Stimulated activated CD8-positive, alpha-beta memory T cell treated with anti-CD3 and anti-CD28 coated beads, Interleukin-4, amount 100 ng/mL, for 4 hours (primary cell): ENCODE results near the gene KLHL2.
"Not testable (repeated sequence)": the region's sequence is repeated elsewhere in the genome, so short reads cannot be mapped to it uniquely, and the experiment has no call there.

Experiments used
- DNase-seq, 2 donors: peaks; one replicate each; pipeline ENCODE4 v3.0.0-alpha.2; 2020; ENCODE audit warnings: low read depth in 2 of 2, low spot score in 1 of 2

The KLHL2 gene

DNA sequence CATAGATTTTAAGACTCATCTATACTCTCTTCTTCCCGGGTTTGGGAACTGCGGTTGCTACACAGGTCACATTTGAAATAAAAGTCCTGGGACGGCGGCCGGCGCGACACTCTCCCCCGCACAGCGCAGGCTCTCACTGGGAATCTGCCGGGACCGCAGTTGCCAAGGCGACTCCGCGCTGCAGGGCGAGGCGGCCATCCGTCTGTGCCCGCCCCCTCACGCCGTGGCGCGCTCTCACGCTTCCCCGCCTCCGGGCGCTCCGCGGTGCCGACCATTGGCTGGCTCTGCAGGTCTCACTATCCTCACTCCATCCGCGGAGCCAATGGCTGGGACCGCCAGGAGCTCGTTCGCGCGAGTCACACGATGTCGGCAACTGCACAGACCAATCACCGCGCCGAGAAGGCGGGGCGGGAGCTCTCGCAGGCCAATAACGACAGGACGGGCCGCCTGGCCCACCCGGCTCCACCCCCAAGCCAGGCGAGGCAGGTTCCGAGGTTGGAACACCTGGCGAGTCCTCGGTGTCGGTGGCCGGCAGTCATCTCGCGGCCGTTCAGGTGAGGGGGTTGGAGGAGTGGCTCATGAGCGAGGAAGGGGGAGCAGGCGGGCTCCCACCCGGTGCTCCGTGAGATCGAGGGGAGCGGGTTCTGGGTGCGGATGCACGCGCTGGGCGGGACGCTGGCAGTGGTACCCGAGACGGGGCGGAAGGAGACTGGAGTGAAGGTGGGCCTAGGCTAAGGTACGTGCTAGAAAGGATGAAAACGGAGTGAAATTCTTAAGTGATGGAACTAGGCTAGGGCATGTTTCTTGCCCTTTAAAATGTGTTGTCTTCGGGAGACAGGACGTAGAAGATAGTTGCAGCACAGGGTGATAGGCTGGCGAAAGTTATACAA is 120.1 kb downstream of the KLHL2 start, which contains the start of gene MSMO1:
Gene MSMO1 (plus strand): TSS at position 459 of the 890 bp plus-strand sequence. CDS start 5,702 bp downstream, outside the sequence.
- DNase-seq: peak; percentile 95 to 98

DNA sequence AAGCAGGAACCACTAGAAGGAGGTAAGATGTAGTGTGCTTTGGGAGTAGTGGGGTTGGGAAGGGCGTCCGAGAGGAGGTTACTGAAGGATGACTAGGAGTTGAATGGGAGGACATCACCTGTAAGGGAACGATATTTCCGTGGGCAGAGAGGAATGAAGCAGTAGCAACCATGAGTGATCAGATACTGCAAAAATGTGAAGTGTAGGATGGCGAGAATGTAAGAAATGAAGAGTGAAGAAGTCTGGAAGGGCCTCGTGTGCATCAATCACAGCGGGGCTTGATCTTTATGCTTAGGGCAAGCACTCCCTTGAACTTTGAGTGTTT is 120.7 kb downstream of the KLHL2 start:
- DNase-seq: no peak

DNA sequence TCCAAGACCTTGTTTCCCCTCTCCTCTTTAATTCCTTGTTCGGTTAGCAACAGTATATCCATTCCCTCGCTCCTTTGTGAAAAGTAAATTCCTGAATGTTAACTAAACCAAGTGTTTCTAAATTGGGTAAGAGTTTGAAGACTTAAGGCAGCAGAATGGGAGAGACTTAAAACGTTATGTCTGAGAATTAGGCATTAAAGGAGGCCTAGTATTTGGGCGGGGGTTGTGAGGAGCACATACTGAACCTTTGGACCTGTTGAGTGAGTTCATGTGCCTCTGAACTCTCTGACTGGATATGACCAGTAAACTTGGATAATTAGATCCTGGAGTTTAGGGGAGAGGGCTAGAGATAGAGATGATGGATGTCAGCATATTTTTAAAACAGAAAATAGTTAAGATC is 121.3 kb downstream of the KLHL2 start:
- no peak for DNase-seq

DNA sequence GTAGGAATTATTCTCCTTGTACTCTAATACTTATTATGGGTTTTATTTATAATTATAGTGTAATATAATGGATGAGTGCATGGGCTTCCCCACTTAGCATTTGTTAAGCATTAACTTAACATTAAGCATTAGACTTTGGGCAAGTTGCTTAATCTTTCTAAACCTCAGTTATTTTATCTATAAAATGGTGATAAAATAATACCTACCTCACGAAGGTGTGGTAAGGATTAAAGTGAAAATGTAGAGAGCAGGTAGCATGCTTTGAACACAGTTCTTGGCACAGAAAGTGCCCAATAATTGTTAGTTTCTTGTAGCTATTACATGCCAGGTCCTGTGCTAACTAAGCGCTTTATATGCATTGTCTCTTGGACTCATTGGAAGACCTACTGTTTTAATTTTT is 122.7 kb downstream of the KLHL2 start:
- no peak for DNase-seq

DNA sequence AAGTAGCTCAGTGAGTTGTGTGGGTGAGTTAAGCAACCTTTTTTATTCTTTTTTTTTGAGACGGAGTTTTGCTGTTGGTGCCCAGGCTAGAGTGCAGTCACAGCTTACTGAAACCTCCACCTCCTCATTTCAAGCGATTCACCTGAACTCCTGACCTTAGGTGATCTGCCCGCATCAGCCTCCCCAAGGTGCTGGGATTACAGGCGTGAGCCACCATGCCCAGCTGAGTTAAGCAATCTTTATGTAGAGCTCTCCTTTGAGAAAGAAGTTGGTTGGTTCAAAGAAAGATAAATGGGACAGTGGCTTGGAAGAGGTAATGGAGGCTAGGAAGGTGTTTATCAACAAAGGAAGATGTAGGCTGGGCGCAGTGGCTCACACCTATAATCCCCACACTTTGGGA is 123.3 kb downstream of the KLHL2 start:
- no peak for DNase-seq

DNA sequence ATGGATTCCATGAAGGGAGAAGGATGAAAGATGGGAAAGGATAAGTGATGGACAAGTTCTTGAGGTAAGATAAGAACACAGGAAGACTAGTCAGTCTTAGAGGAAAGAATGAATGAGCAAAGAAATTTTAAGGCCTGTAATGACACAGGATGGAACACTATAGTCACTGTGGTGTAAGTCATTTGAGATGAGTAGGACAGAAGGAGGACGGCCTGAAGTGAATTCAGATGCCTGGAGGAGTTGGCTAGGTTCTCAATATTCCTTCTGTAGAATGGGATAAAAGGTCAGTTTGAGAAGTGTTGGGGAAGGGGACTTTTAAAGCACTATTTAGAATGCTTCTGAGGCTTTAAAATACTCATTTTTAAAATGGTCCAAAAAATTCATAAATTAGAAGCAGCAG is 124.0 kb downstream of the KLHL2 start:
- no peak for DNase-seq

DNA sequence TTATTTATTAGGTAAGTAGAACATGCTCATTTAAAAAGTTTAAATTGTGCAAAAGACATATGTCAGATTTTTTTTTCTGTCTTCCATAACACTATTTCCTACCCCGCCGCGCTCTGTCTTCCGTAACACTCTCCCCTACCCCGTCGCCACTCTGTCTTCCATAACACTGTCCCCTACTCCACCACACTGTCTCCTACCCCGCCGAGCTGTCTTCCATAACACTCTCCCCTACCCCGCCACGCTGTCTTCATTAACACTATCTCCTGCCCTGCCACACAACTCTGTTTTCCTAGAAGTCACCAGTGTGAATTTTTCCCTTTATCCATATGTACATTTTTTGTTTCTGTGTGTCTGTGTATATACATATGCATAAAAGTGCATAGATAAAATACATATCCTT is 124.5 kb downstream of the KLHL2 start:
- DNase-seq: no peak

DNA sequence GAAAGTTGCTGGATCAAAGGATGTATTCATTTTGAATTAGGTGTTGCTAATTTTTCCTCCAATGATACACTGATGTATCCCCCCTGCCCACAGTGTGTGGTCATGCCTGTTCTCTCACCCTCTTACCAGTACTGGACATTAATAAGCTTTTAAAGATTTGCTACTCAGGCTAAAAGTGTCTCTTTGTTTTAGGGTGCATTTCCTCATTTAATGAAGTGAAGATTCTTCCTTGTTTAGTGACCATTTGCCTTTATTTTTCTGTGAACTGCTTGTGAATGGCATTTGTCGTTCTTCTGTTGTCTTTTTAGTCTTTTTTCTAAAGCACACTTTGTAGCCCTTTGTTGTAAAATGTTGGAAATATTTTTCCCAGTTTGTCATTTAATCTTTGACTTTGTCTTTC is 125.1 kb downstream of the KLHL2 start:
- no peak for DNase-seq

DNA sequence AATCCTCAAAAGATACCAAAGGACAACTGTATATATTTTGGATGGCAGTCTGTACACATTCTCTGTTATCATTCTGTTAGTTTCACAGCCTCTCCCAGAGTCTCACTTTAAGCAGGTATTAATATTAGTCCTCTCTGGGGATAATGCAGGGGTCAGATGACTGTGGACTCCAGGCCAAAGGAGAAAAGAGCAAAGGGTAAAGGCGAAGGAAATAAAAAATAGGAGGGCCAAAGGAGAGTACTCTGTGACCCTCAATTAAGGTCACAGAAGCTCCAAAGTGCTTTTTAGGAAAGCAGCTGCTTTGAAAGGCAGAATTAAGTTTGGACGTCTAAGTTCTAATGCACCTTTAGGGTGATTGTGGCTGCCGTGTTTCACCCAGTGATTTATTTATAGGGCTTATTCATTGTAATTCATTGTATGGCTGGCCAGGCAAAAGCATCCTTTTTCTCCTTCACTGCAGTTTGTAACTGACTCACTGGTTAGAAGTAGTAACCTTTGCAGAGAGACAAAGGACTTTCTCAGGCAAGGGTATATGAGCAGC is 127.9 kb downstream of the KLHL2 start:
- DNase-seq: no peak

DNA sequence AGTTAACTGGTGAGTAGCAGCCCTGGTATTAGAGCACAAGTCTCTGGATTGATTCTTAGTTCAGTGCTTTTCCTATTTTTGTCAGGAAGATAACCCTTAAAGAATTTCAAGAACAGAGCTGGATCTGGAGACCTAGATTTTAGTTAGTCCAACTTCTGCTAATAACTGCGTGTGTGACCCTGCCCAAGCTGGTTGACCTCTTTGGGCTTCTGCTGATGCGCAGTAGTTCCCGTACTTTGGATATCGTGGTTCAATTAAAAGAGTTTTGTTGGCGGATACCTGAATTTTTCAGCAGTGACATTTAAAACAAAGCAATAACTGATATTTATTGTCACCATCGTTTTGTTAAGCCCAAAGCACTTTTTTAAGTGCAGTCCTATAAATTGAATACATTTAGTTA is 129.4 kb downstream of the KLHL2 start:
- DNase-seq: no peak

DNA sequence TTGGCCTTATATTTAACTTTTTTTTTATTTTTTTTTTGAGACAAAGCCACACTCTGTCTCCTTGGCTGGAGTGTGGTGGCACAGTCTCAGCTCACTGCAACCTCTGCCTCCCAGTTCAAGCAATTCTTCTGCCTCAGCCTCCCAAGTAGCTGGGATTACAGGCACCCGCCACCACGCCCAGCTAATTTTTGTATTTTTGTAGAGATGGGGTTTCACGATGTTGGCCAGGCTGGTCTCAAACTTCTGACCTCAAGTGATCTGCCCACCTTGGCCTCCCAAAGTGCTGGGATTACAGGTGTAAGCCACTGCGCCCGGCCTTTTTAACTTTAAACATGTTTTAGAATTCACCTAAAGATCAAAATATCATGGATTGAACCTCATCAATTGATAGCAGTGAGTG is 135.0 kb downstream of the KLHL2 start:
- not testable (repeated sequence) for DNase-seq

DNA sequence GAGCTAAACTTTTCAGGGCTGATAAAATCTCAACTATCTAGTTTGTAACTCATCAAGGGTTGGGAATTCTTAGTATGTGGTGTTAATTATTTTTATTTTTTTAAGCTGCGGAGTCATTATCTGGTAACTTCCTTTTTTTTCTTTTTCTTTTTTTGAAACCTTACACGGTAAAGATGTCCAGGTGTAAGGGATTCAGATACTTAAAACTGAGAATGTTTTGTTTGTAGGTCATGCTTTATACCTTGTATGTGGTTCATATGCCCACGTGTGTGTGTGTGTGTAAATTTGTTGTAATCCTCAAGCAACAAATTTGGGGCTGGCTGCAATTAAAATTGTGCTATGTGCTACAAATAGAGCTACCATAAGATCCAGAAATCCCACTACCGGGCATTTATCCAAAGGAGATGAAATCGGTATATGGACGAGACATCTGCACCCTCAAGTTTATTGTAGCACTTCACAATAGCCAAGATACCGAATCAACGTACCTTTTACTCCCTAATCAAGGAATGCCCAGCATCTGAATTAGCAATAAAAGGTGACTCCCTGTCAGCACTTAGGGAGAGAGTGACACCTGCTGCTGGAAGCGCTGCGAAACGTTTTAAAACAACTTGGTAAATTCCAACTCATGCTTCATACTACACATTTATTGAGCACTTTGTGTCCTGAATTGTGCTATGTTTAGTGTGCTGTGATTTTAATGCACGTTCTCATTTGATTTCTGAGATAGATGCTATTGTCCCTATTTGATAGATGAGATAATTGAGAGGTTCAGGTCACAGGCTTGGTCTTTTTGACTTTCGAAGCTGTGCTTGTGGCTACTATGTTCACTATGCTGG is 136.2 kb downstream of the KLHL2 start:
- no peak for DNase-seq

DNA sequence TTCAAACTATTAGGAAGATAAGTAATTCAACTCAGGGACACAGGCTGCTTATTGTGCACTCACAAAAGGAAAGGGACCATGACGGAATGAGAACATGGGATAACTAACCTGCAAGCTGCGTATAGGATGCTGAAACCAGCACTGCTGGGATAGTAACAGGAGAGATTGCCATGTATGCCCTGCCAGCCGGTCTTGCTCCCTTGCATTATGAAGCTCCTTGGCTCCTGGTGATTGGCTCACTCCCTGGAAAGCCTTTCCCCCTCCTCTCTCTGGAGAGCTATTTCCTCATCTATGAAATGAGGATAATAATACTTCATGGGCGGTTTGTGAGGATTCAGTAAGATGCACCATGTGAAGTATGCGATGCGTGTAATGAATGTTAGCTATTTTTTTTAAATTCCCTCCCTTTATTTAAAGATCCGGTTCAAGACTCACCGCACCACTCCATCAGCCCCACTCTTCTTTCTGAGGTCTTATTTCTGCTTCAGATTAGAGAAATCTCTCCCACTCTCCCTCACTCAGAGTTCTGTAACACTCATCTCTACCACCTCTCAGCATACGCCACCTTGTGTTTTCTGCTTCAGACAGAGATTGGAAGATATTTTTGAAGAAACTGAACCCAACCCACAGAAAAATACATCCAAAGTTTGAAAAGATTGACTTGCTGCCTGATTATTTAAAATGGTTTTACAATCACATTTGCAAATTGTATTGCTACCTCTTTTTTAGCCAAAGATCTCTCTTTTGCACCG is 138.5 kb downstream of the KLHL2 start:
- DNase-seq: no peak

DNA sequence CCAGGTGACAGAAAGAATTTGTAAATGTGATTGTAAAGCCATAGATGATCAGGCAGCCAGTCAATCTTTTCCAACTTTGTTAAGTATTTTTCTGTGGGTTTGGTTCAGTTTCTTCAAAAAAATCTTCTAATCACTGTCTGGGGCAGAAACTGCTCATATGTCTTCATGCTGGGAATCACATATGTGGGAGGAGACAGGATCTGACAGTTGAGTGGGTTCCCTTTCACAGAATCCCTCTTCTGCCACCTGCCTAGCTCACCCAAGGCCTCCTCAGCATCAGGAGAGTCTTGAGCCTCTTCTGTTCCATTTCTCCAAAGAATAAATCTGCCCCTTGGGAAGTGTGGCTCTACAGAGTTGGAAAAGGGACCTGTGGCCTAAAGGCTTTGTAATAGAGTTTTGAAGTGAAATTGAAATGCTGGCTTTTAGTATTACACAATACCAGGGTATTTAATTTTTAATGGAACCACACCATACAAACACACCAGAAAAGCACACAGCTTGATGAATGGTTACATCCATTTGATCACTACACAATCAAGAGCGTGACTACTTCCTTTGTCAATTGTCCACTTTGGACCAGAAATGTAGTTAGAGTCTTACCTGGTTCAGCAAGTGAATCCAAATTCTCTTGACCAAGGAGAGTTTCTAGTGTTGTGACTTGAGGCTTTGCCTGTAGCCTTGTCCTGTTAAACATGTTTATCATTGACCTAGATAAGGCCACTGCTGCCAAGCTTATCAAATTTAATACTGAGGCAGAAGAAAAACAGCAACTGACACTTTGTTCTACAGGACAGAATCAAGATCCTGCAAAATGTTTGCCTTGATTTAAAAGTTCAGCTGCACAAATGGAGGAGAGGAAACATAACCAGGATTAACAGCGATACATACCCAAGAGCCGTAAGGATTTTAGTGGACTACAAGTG is 140.5 kb downstream of the KLHL2 start:
- no peak for DNase-seq

DNA sequence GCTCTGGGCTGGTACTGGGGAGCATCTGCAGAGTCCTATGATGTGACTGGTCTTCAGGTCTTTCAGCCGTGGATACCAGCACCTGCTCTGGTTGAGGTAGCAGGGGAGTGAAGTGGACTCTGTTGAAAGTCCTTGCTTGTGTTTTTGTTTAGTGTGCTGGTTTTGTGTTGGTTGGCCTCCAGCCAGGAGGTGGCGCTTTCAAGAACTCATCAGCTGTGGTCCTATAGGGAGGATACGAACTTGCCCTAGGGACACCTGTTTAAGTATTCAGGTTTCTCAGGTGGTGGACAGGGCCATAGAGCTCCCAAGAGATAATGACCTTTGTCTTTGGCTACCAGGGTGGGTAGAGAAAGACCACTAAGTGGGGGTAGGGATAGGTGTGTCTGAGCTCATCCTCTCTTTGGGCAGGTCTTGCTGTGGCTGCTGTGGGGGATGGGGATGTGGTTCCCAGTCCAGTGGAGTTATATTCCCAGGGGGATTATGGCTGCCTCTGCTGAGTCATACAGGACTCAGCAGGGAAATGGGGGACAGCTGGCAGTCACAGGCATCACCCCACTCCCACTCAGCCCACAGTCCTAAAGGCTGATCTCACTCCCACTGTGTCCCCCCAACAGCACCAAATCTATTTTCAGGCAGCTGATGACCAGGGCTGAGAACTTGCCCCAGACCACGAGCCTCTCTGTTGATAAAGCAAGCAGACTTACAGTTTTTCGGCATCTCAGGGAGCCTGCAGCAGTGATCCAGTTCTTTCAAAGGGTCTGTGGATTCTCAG is 144.2 kb downstream of the KLHL2 start:
- DNase-seq: no peak

DNA sequence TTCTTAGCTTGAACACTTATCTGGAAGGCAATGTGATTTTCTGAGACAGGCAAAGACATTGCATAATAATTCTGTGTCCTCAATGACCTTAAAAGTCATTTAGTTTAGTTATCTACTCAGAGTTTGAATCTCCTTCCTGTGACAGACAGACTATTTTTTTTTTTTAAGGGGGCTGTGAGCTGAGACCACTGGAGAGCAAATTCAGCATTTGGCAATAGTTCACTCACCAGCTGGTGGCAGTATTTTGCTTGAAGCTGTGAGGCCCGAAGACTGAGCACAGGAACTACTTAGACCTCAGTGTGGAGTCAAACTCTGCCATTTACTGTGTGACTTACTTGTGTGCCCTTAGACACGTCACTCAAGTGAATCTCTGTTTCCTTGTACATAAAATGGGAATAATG is 148.5 kb downstream of the KLHL2 start:
- no peak for DNase-seq

DNA sequence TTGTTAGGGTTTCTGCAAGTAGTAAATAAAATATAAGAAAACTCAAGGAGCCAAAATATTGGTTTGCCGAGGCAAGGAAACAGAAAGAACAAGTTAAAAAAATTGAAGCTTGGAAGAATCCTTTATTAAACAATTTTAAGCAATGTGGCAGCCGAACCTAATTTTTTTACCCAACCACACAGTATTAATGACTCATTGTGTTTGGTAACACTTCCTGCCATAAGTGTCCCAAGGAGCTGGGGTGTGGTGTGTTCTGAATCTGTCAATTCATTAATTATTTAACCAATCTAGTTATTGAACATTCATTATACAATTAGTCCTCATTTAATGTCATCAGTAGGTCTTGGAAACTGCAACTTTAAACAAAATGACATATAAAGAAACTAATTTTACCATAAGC is 152.1 kb downstream of the KLHL2 start:
- no peak for DNase-seq

DNA sequence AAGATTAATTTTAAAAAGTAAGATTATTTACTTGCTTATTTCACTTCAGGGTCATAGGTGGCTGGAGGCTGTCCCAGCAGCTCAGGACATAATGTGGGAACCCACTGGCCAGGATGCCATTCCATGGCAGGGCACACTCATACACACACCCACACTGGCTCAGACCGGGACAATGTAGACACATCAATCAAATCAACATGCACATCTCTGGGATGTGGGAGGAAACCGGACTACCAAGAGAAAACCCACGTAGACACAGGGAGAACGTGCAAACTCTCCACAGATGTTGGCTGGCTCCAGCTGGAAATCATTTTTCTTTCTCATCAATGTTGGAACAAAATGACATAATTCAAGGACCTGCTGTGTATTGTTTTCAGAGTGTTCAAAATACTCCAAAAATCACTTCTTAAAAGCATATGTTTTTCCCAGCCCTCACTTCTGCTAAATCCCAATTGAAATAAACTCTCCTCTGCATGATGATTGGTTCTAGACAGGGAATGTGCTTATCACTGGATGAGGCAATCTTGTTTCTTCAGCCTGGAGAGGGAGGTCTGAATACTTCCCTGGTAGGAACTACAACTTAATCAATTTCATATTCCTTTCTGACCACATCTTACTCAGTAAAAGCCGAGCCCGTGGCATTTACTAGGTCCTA is 152.8 kb downstream of the KLHL2 start:
- no peak for DNase-seq
